Thoracic aorta endothelial cell (primary cell): ENCODE data around the gene ANKRD18A. TPM values are rescaled to one million over a fixed set of nuclear protein-coding genes. Genes with fewer than 3 reads are reported as not detected.

Source experiments
- small RNA-seq: library from RNA; depleted of rRNA; stranded (forward); fragments of <200 nt; gene quantifications from one replicate; pipeline ENCODE3, GENCODE V24; 2012
- total RNA-seq: library from RNA; depleted of rRNA; stranded (reverse); fragments of >200 nt; gene quantifications from 2 replicates; pipeline ENCODE4 v1.2.3, GENCODE V29; 2012

Gene ANKRD18A
- 0.53 and 1.1 TPM in 2 replicates for total RNA-seq

GRCh38 chr9:38620483-38621433 is at the start of gene ANKRD18A:
Gene ANKRD18A, minus strand, starts transcription at chr9:38620596. Its CDS starts 311 bp downstream, at chr9:38620285.

Small RNAs within 50 kb of the gene (small RNA-seq; reads per million reads assigned to genes)
- gene AL390726.1: not detected
- not detected for gene AL390726.2
- gene AL390726.3: not detected
- not detected for gene AL390726.4
- not detected for gene AL390726.5

Other genes with a start within 250 kb of the ANKRD18A start
- gene ALDH1B1, start 227.9 kb downstream of the ANKRD18A start, total RNA-seq: 26.2 and 34.5 TPM in 2 replicates
- gene IGFBPL1, start 196.1 kb downstream of the ANKRD18A start, total RNA-seq: 0.13 and 0.29 TPM in 2 replicates
- gene FAM240B, start 99.5 kb upstream of the ANKRD18A start, total RNA-seq: not detected in 2 replicates